HG03354 (cell line): ENCODE results near the gene HIGD1A.

Experiments
- ATAC-seq: cut with Tn5 transposase; IDR thresholded peaks from one replicate; pipeline ENCODE4 v1.9.1; 2021; ENCODE audit warnings: mild to moderate bottlenecking; ENCODE audit not compliant: unreplicated experiment, poor library complexity, severe bottlenecking

HIGD1A gene

GRCh38 chr3:42804106-42804830 lies at the start of gene HIGD1A:
Gene HIGD1A (minus strand): TSS chr3:42804490. CDS start chr3:42794253, 10,237 bp downstream.
- ATAC-seq = peak; percentile 99

- ATAC-seq = no peak
These were observed 49.5 kb upstream of the HIGD1A start for GRCh38 chr3:42853739-42854302.

GRCh38 chr3:42853056-42853455 lies 48.8 kb upstream of the HIGD1A start:
- ATAC-seq = no peak

- no peak for ATAC-seq
These were observed 48.2 kb upstream of the HIGD1A start for GRCh38 chr3:42852441-42852840.

GRCh38 chr3:42851228-42851834 lies 47.0 kb upstream of the HIGD1A start:
- ATAC-seq = no peak

- ATAC-seq = no peak
These were observed 46.0 kb upstream of the HIGD1A start for GRCh38 chr3:42850263-42850662.

GRCh38 chr3:42849017-42849416 lies 44.7 kb upstream of the HIGD1A start:
- ATAC-seq = no peak

- no peak for ATAC-seq
These were observed 43.4 kb upstream of the HIGD1A start for GRCh38 chr3:42847731-42848130.

GRCh38 chr3:42846685-42847522 lies 42.6 kb upstream of the HIGD1A start:
- peak; percentile 68 for ATAC-seq

- ATAC-seq = no peak
These were observed 40.5 kb upstream of the HIGD1A start for GRCh38 chr3:42844815-42845214.

GRCh38 chr3:42844412-42844713 lies 40.1 kb upstream of the HIGD1A start:
- ATAC-seq = no peak

GRCh38 chr3:42843713-42844411 lies 39.6 kb upstream of the HIGD1A start:
- ATAC-seq = no peak

- ATAC-seq = no peak
These were observed 37.0 kb upstream of the HIGD1A start for GRCh38 chr3:42841332-42841731.

- ATAC-seq = peak; percentile 99
These were observed 35.3 kb upstream of the HIGD1A start for GRCh38 chr3:42839616-42840015.

- no peak for ATAC-seq
These were observed 34.3 kb upstream of the HIGD1A start for GRCh38 chr3:42838571-42838970.

- ATAC-seq = no peak
These were observed 32.1 kb upstream of the HIGD1A start for GRCh38 chr3:42836150-42837123.

GRCh38 chr3:42831321-42831713 lies 27.0 kb upstream of the HIGD1A start:
- ATAC-seq = peak; percentile 71

- no peak for ATAC-seq
These were observed 26.4 kb upstream of the HIGD1A start for GRCh38 chr3:42830437-42831320.
